DOHH2 (cell line): ENCODE data around the gene AGA.

Experiments
- EZH2phosphoT487 ChIP-seq: fragments of 200-600 bp; sonication (generic); IDR thresholded peaks from 2 replicates; pipeline ENCODE4 v1.6.1; 2017; ENCODE audit warnings: borderline replicate concordance, mild to moderate bottlenecking, antibody characterized with exemption, low read length, moderate library complexity, mixed read lengths
- TF ChIP-seq, protein P1 (sequence below): fragments of 200-600 bp; sonication (generic); IDR thresholded peaks from one replicate; pipeline ENCODE4 v1.5.1; 2014; ENCODE audit warnings: antibody characterized with exemption, mild to moderate bottlenecking, low read depth, low read length; ENCODE audit not compliant: poor library complexity, severe bottlenecking

DNA sequence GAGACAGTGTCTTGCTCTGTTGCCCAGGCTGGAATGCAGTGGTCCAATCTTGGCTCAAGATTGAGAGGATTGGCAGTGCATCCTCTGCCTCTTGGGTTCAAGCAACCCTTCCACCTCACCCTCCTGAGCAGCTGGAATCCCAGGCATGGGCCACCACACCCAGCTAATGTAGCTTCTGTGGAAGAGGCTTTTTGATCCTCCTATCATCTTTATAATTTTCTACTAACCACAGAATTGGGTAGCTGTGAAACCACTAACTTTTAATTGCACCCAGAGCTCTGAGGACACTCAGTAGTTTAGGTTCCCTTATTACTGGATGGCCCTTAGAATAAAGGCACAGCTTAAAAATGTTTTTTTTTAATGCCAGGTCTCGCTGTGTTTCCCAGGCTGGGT, 8.9 kb upstream of the AGA start:
- TF ChIP-seq, protein P1, sequence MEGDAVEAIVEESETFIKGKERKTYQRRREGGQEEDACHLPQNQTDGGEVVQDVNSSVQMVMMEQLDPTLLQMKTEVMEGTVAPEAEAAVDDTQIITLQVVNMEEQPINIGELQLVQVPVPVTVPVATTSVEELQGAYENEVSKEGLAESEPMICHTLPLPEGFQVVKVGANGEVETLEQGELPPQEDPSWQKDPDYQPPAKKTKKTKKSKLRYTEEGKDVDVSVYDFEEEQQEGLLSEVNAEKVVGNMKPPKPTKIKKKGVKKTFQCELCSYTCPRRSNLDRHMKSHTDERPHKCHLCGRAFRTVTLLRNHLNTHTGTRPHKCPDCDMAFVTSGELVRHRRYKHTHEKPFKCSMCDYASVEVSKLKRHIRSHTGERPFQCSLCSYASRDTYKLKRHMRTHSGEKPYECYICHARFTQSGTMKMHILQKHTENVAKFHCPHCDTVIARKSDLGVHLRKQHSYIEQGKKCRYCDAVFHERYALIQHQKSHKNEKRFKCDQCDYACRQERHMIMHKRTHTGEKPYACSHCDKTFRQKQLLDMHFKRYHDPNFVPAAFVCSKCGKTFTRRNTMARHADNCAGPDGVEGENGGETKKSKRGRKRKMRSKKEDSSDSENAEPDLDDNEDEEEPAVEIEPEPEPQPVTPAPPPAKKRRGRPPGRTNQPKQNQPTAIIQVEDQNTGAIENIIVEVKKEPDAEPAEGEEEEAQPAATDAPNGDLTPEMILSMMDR = no peak
- TF ChIP-seq EZH2phosphoT487 = no peak
